Activated naive CD8-positive, alpha-beta T cell treated with anti-CD3 and anti-CD28 coated beads, Interleukin-2, amount 10 ng/mL, durations not matched to agents 7 days and 5 days (primary cell): ENCODE measurements around the gene QRFP. TPM values are rescaled to one million over a fixed set of nuclear protein-coding genes. Genes with fewer than 3 reads are reported as not detected.

Experiments
- ATAC-seq: fragments of 150-1000 bp; cut with Tn5 transposase; one replicate; pipeline ENCODE4 v1.10.0; 2021; ENCODE audit warnings: low read depth, moderate library complexity
- POLR2A ChIA-PET: fragments of 350-600 bp; sonication (Branson Sonifier 250); formaldehyde crosslinking; loops from one replicate; lab custom pipeline; 2021; ENCODE audit warnings: antibody characterized with exemption; lab: Charles Lee
- DNase-seq: peaks from one replicate; pipeline ENCODE4 v3.0.0; 2021
- H3K27ac Mint-ChIP-seq: one replicate; pipeline ENCODE4 v1.8.0; 2022; ENCODE audit warnings: mild to moderate bottlenecking, mixed read lengths
- H3K27me3 Mint-ChIP-seq: one replicate; pipeline ENCODE4 v1.8.0; 2022; ENCODE audit warnings: mild to moderate bottlenecking, moderate library complexity, mixed read lengths
- H3K36me3 Mint-ChIP-seq: one replicate; pipeline ENCODE4 v1.8.0; 2021; ENCODE audit warnings: mild to moderate bottlenecking, mixed read lengths
- H3K4me1 Mint-ChIP-seq: one replicate; pipeline ENCODE4 v1.8.0; 2021; ENCODE audit warnings: mixed read lengths
- H3K4me3 Mint-ChIP-seq: one replicate; pipeline ENCODE4 v1.8.0; 2022; ENCODE audit warnings: mild to moderate bottlenecking, moderate library complexity, mixed read lengths
- H3K9me3 Mint-ChIP-seq: one replicate; pipeline ENCODE4 v1.8.0; 2021; ENCODE audit warnings: mixed read lengths
- total RNA-seq, 2 experiments: library from RNA; stranded (reverse); gene quantifications; one replicate each; pipeline ENCODE4 v1.2.3, GENCODE V29; 2021

The QRFP gene
- total RNA-seq, 2 experiments from 2014 or later, result not detected

DNA sequence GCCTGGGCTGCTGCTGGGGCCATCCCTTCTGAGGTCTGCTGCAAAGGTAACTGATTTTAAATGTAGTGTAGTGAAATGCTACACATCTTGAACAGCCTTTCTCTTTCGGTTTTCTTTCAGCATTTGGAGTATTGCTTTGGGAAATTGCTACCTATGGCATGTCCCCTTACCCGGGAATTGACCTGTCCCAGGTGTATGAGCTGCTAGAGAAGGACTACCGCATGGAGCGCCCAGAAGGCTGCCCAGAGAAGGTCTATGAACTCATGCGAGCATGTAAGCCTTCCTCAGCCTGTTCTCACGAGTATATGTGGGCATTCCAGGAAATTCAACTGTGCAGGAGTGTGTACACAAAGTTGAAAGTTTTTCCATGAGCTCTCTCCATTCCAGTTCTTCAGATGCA, 18.3 kb downstream of the QRFP start:
- no peaks in the 10 kb centered on the region for H3K27me3 Mint-ChIP-seq
- no peak overlapping the region for H3K27ac Mint-ChIP-seq
- H3K9me3 Mint-ChIP-seq, result no peaks in the 10 kb centered on the region
- DNase-seq, result no peak
- no peak for ATAC-seq
- POLR2A ChIA-PET, result no interaction called here
- H3K36me3 Mint-ChIP-seq, result peaks cover 11% of the 10 kb centered on the region
- no peaks in the 10 kb centered on the region for H3K4me1 Mint-ChIP-seq
- no peak overlapping the region for H3K4me3 Mint-ChIP-seq

DNA sequence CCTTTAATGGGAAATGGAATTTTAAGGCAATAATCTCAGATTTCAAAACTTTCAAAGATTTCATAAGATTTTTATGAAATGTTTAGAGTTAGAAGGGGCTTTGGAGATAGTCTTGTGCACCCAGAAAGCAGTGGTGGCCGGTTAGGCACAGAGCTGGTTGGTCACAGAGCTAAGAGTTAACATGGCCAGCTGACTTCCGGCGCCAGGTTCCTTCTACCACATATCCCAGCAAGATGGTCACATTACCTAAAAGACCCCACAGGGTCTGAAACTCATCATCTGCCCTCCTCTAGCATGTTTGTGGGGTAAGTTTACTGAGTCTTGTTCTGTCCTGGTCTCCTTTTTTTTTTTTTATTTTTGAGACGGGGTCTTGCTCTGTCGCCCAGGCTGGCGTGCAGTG, 19.3 kb downstream of the QRFP start:
- POLR2A ChIA-PET, result no interaction called here

DNA sequence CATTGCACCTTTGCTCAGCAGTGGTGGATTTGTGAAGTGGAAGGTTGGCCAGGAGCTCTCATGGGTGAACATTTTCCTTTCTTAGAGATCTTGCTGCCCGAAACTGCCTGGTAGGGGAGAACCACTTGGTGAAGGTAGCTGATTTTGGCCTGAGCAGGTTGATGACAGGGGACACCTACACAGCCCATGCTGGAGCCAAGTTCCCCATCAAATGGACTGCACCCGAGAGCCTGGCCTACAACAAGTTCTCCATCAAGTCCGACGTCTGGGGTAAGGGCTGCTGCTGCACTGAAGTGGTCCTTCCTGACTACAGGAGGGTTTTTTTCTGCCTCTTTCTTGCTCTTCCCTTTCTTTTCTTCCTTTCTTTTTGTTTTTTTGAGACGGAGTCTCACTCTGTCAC, 21.8 kb downstream of the QRFP start:
- H3K9me3 Mint-ChIP-seq, result no peaks in the 10 kb centered on the region
- H3K27me3 Mint-ChIP-seq, result no peaks in the 10 kb centered on the region
- ATAC-seq, result no peak
- no peak overlapping the region for H3K27ac Mint-ChIP-seq
- H3K4me1 Mint-ChIP-seq, result no peaks in the 10 kb centered on the region
- DNase-seq, result no peak
- peaks cover 9% of the 10 kb centered on the region for H3K36me3 Mint-ChIP-seq
- H3K4me3 Mint-ChIP-seq, result no peak overlapping the region
- POLR2A ChIA-PET, result interaction anchor here (0.5 kb wide), 1 partner anchor 78 kb away, joined by 3 read pairs; no protein-coding TSS in a partner anchor

More for the DNA sequence above, 19.3 kb downstream of the QRFP start:
- ATAC-seq (no peak), DNase-seq (no peak)
- Mint-ChIP-seq H3K4me1 (no peaks in the 10 kb centered on the region), H3K4me3 (no peak overlapping the region), H3K27ac (no peak overlapping the region), H3K27me3 (no peaks in the 10 kb centered on the region), H3K9me3 (no peaks in the 10 kb centered on the region), H3K36me3 (peaks cover 11% of the 10 kb centered on the region)

DNA sequence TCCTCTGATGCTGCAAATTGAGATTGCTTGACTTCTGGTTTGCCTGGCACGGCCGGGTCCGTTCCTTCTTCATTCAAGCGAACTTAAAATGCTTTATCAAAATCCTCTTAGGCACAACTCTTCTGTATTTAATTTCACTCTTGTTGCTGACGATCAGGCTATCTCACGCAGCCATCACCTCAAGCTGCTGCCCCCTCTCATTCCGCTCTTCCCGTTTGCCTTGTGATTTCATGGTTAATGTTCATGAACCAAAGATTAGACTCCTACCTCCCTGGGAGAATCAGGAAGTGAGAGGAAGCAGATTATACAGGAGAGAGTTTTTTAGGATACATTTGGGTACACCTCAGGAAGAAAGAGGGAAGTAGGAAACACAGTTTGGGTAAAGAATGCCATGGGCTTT, 22.6 kb downstream of the QRFP start:
- Mint-ChIP-seq H3K4me3 (no peak overlapping the region), H3K36me3 (peaks cover 5% of the 10 kb centered on the region), H3K27ac (no peak overlapping the region), H3K4me1 (no peaks in the 10 kb centered on the region), H3K9me3 (no peaks in the 10 kb centered on the region), H3K27me3 (no peaks in the 10 kb centered on the region)
- ATAC-seq (no peak), DNase-seq (no peak)
- POLR2A ChIA-PET, result no interaction called here

DNA sequence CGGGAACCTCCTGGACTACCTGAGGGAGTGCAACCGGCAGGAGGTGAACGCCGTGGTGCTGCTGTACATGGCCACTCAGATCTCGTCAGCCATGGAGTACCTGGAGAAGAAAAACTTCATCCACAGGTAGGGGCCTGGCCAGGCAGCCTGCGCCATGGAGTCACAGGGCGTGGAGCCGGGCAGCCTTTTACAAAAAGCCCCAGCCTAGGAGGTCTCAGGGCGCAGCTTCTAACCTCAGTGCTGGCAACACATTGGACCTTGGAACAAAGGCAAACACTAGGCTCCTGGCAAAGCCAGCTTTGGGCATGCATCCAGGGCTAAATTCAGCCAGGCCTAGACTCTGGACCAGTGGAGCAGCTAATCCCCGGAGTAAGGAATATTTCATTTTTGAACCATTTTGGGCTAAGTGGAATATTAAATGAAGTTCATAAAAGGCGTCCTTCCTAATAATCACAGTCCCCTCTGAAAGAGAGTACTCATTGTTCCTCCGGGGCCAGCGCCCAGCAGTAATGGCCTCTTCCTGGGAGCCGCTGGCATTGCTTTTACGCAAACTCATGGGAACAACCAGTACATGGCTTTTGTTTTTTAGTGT, 23.6 kb downstream of the QRFP start:
- H3K4me1 Mint-ChIP-seq, result no peaks in the 10 kb centered on the region
- POLR2A ChIA-PET, result no interaction called here

DNA sequence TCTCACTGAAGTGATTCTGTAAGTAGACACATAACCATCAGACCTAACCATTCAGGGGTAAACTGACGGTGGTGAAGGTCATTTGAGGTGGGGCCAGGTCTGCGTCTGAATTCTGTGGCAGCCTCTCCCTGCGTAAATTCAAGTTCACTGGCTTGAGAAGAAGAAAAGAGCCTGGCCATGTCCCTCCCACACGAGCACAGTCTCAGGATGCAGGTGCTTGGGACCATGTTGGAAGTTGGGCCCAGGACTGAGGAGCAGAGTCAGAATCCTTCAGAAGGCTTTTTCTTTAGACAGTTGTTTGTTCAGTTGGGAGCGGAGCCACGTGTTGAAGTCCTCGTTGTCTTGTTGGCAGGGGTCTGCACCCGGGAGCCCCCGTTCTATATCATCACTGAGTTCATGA, 24.1 kb downstream of the QRFP start:
- Mint-ChIP-seq H3K27me3 (no peaks in the 10 kb centered on the region), H3K9me3 (no peaks in the 10 kb centered on the region), H3K4me3 (no peak overlapping the region), H3K27ac (no peak overlapping the region), H3K36me3 (peaks cover 5% of the 10 kb centered on the region), H3K4me1 (no peaks in the 10 kb centered on the region)
- ATAC-seq, result no peak
- POLR2A ChIA-PET, result no interaction called here
- no peak for DNase-seq

More for the DNA sequence above, 23.6 kb downstream of the QRFP start:
- Mint-ChIP-seq H3K27ac (no peak overlapping the region), H3K36me3 (peaks cover 5% of the 10 kb centered on the region), H3K9me3 (no peaks in the 10 kb centered on the region), H3K4me3 (no peak overlapping the region), H3K27me3 (no peaks in the 10 kb centered on the region)
- ATAC-seq (no peak), DNase-seq (no peak)

DNA sequence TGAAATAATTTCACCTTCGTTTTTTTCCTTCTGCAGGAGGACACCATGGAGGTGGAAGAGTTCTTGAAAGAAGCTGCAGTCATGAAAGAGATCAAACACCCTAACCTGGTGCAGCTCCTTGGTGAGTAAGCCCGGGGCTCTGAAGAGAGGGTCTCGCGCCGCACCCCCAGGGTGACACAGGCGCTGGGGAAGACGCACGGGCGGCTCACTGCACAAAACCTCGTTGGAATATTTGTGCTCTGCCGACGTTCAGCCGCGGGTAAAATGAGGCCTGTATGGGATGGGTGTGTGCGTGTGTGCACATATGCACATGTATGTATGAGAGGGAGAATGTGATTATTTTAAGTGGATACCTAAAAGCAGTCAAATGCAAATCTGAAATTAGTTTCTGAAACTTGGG, 24.5 kb downstream of the QRFP start:
- Mint-ChIP-seq H3K36me3 (peaks cover 5% of the 10 kb centered on the region), H3K4me1 (no peaks in the 10 kb centered on the region), H3K4me3 (no peak overlapping the region), H3K27me3 (no peaks in the 10 kb centered on the region), H3K9me3 (no peaks in the 10 kb centered on the region), H3K27ac (no peak overlapping the region)
- DNase-seq (no peak), ATAC-seq (no peak)
- POLR2A ChIA-PET, result no interaction called here

DNA sequence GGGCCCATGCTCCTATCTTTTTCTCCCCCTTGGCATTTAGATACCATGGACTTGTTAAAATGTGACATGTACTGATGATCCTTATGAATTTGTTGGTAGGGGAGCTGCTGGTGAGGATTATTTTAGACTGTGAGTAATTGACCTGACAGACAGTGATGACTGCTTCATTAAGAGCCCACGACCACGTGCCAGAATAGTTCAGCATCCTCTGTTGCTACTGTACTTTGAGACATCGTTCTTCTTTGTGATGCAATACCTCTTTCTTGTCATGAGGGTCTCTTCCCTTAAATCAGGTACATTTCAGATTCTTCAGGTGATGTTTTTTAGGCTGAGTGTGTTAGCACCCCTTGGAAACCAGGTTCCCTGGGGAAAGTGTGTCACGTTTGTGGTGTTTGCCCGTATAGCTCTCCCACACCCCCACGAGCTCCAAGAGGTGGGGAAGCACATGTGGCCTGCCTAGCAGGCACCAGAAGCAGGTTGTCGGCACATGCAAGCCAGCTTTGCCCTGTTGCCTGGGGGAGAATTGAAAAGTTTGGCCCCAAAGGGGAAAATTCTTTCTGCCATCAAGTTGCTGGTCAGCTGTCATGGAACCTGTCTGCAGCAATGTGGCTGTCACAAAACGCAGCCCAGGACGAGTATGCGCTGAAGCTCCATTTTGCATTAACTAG, 25.1 kb downstream of the QRFP start:
- peaks cover 5% of the 10 kb centered on the region for H3K36me3 Mint-ChIP-seq
- no peaks in the 10 kb centered on the region for H3K27me3 Mint-ChIP-seq
- no peak for DNase-seq
- H3K27ac Mint-ChIP-seq, result no peak overlapping the region
- no peak overlapping the region for H3K4me3 Mint-ChIP-seq
- H3K9me3 Mint-ChIP-seq, result no peaks in the 10 kb centered on the region
- POLR2A ChIA-PET, result no interaction called here
- ATAC-seq, result no peak
- H3K4me1 Mint-ChIP-seq, result no peaks in the 10 kb centered on the region

DNA sequence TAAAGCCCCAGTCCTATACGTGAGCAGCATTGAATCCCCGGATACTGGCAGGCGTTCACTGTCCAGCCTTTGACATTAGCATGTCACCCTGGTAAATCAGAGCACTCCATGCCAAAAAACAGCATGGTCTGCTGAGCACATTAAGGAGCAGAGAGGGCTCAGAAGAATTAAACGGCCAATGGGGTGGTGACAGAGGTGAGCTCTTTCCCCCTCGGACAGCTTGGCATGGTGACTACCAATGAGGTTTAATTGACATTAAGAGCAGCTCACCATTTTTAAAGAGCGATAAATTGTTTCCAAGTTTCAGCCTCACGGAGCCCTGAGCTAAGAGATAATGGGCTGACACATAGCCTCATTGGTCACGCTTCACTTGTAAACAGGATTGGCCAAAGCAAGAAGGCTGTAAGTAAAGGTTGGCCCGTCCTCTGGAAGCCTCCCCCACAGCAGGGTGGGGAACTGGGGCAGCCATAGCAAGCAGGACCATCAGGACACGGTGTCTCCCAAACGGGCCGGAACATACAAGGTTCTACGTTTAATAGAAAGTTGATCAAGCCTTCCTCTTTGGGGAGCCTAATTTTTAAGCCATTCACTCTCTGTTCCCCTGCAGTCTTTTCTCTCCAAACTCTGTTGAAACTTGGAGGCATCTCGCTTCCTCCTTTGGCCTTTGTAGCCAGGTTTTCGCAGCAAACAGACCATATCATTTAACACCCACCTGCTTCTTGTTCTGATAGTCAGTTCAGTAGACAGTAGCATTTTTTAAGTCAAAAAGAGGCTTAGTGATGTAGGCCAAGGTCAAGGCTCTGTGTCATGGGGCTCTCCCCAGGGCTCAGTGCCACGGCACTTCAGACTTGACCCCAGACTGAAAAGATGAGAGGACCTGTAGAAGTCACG, 25.9 kb downstream of the QRFP start:
- H3K27me3 Mint-ChIP-seq, result no peaks in the 10 kb centered on the region
- no peak for DNase-seq
- no peak overlapping the region for H3K27ac Mint-ChIP-seq
- peaks cover 5% of the 10 kb centered on the region for H3K36me3 Mint-ChIP-seq
- POLR2A ChIA-PET, result no interaction called here
- no peak overlapping the region for H3K4me3 Mint-ChIP-seq
- no peak for ATAC-seq
- no peaks in the 10 kb centered on the region for H3K9me3 Mint-ChIP-seq
- H3K4me1 Mint-ChIP-seq, result no peaks in the 10 kb centered on the region

DNA sequence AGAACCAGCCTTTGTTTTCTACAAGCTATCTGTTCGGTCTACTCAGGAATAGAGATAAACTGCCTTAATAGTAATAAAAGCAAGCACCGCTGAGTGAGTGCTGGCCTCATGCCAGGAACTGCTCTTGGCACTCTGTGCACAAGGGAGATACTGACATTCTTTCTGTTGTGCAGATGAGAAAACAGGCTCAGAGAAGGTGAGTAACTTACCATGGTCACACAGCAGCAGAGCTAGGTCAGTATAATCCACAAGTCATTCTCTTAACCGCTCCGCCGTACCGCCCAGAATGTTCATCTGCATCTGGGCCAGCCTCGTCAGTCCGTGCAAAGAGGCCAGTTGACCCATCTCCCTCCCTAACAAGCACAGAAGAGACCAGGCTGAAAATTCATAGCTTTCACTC, 27.4 kb downstream of the QRFP start:
- ATAC-seq, result no peak
- no peaks in the 10 kb centered on the region for H3K27me3 Mint-ChIP-seq
- H3K9me3 Mint-ChIP-seq, result no peaks in the 10 kb centered on the region
- no peaks in the 10 kb centered on the region for H3K4me1 Mint-ChIP-seq
- no peak overlapping the region for H3K27ac Mint-ChIP-seq
- DNase-seq, result no peak
- POLR2A ChIA-PET, result no interaction called here
- no peak overlapping the region for H3K4me3 Mint-ChIP-seq
- peaks cover 2% of the 10 kb centered on the region for H3K36me3 Mint-ChIP-seq

DNA sequence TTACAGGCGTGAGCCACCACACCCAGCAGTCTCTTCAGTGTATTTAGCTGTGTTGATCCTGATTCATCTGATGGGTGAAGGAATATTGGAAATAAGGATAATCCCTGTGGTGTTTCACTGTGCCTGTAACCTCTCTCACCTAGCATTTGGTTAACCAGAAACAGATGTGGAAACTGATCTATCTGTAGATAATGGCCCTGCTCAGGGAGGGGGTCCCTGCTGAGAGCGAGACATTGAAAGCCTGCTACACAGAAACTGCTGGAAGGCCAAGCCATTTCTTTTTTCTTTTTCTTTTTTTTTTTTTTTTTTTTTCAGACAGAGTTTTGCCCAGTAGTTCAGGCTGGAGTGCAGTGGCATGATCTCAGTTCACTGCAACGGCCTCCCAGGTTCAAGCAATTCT, 28.4 kb downstream of the QRFP start:
- no peak overlapping the region for H3K4me3 Mint-ChIP-seq
- POLR2A ChIA-PET, result no interaction called here
- no peaks in the 10 kb centered on the region for H3K36me3 Mint-ChIP-seq
- no peaks in the 10 kb centered on the region for H3K9me3 Mint-ChIP-seq
- no peak overlapping the region for H3K27ac Mint-ChIP-seq
- DNase-seq, result no peak
- H3K4me1 Mint-ChIP-seq, result no peaks in the 10 kb centered on the region
- H3K27me3 Mint-ChIP-seq, result no peaks in the 10 kb centered on the region
- no peak for ATAC-seq

DNA sequence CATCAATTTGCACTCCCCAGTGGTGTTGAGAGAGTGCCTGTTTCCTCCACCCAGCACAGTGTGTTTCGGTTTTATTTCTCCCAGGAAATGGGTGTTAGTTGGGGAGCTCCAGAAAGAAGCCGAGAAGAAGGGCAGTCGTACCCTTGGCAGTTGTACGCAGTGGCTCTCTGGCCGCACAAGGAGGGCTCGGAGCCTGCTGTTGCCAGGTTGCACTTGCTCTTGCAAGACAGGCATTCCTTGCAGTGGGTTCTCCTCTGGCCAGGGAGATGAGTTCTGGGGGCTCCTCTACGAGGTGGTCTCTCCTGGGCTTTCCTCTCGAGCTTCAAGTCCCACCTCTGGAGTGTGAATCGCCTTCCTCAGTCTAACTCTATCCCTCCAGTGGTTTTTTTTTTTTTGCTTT, 29.1 kb downstream of the QRFP start:
- Mint-ChIP-seq H3K4me1 (no peaks in the 10 kb centered on the region), H3K9me3 (no peaks in the 10 kb centered on the region), H3K27me3 (no peaks in the 10 kb centered on the region), H3K27ac (no peak overlapping the region), H3K4me3 (no peak overlapping the region), H3K36me3 (no peaks in the 10 kb centered on the region)
- no peak for ATAC-seq
- POLR2A ChIA-PET, result interaction anchor here (1.4 kb wide), 1 partner anchor 179 kb away, joined by 5 read pairs; no protein-coding TSS in a partner anchor
- DNase-seq, result no peak

DNA sequence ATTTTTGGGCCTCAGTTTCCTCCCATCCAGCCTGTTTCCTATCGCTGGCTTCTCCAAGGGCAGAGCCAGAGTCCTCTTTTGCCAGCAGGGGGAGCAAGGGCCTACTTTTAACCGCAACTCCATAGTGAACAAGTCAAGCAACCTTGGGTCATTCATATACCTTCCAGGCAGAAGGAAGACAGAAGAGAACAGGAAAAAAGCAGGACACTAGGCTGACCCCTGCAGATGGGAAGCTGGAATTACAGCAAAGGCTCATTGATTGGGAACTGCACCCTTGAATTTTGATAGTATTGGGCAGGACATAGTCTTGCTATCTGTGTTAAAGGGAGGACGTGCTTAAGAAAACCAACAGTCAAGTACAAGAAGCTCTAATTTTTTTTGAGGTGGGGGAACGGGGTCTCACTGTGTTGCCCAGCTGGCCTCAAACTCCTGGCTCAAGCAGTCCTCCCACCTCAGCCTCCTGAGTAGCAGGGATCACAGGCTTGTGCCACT, 30.1 kb downstream of the QRFP start:
- H3K4me1 Mint-ChIP-seq, result no peaks in the 10 kb centered on the region
- H3K36me3 Mint-ChIP-seq, result no peaks in the 10 kb centered on the region
- no peaks in the 10 kb centered on the region for H3K27me3 Mint-ChIP-seq
- H3K9me3 Mint-ChIP-seq, result no peaks in the 10 kb centered on the region
- H3K4me3 Mint-ChIP-seq, result no peak overlapping the region
- peak; percentile 56 for DNase-seq
- POLR2A ChIA-PET, result interaction anchor here (1.4 kb wide), 1 partner anchor 180 kb away, joined by 5 read pairs; no protein-coding TSS in a partner anchor
- ATAC-seq, result peak; percentile 73
- no peak overlapping the region for H3K27ac Mint-ChIP-seq
